ENCODE results near the gene SMIM5.

- TF ChIP-seq CTCF (IDR thresholded peaks at IDR 0.05): no peak
- TF ChIP-seq POLR2A (IDR thresholded peaks at IDR 0.05): no peak
Measured at GRCh38 chr17:75607086-75607485, 26.1 kb upstream of the SMIM5 start.
